ENCODE data around the gene KPNA6. TPM values are rescaled to one million over a fixed set of nuclear protein-coding genes. Genes with fewer than 3 reads are reported as not detected.

KPNA6 gene
- total and polyA plus RNA-seq, 9 of the 15 experiments (the other 6 are each of a cell fraction or from before 2014, with no cell fraction given) = 20.1 to 54.6 (median 32.2) TPM

GRCh38 chr1:32220746-32221580 lies 113.1 kb downstream of the KPNA6 start (continued):
- TF ChIP-seq HBP1 (CRISPR knock-in tag; IDR thresholded peaks at IDR 0.05) (no peak), MCM7 (IDR thresholded peaks at IDR 0.05) (no peak), ZNF707 (CRISPR knock-in tag; conservative IDR thresholded peaks at IDR 0.05) (no peak), SIN3B (IDR thresholded peaks at IDR 0.05; ENCODE audit: low read depth) (no peak), RBBP5 (IDR thresholded peaks at IDR 0.05; ENCODE audit: borderline replicate concordance, insufficient read depth, low read length, poor library complexity, severe bottlenecking) (no peak), ZNF217 (CRISPR knock-in tag; IDR thresholded peaks at IDR 0.05) (no peak), SMAD4 (CRISPR knock-in tag; conservative IDR thresholded peaks at IDR 0.05) (peak; percentile 50; the same call in 1 of the 2 replicates), ZNF507 (tag; conservative IDR thresholded peaks at IDR 0.05) (no peak), KLF1 (tag; IDR thresholded peaks at IDR 0.05) (no peak), ZNF184 (CRISPR knock-in tag; IDR thresholded peaks at IDR 0.05) (no peak), FOXA1 (IDR thresholded peaks at IDR 0.05; ENCODE audit: borderline replicate concordance) (no peak), MED1 (CRISPR knock-in tag; IDR thresholded peaks at IDR 0.05; ENCODE audit: borderline replicate concordance) (no peak), RBM15 (IDR thresholded peaks at IDR 0.05; ENCODE audit: insufficient read depth, low read length) (no peak), ZBTB17 (CRISPR knock-in tag; IDR thresholded peaks at IDR 0.05) (no peak)
- TF ChIP-seq, protein P1, sequence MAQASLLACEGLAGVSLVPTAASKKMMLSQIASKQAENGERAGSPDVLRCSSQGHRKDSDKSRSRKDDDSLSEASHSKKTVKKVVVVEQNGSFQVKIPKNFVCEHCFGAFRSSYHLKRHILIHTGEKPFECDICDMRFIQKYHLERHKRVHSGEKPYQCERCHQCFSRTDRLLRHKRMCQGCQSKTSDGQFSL (CRISPR knock-in tag; IDR thresholded peaks at IDR 0.05) = peak; percentile 68; the same call in 1 of the 2 replicates
- TF ChIP-seq, protein P1 (tag; IDR thresholded peaks at IDR 0.05) = no peak; a peak in 1 of 4 replicates
- TF ChIP-seq, protein P2, sequence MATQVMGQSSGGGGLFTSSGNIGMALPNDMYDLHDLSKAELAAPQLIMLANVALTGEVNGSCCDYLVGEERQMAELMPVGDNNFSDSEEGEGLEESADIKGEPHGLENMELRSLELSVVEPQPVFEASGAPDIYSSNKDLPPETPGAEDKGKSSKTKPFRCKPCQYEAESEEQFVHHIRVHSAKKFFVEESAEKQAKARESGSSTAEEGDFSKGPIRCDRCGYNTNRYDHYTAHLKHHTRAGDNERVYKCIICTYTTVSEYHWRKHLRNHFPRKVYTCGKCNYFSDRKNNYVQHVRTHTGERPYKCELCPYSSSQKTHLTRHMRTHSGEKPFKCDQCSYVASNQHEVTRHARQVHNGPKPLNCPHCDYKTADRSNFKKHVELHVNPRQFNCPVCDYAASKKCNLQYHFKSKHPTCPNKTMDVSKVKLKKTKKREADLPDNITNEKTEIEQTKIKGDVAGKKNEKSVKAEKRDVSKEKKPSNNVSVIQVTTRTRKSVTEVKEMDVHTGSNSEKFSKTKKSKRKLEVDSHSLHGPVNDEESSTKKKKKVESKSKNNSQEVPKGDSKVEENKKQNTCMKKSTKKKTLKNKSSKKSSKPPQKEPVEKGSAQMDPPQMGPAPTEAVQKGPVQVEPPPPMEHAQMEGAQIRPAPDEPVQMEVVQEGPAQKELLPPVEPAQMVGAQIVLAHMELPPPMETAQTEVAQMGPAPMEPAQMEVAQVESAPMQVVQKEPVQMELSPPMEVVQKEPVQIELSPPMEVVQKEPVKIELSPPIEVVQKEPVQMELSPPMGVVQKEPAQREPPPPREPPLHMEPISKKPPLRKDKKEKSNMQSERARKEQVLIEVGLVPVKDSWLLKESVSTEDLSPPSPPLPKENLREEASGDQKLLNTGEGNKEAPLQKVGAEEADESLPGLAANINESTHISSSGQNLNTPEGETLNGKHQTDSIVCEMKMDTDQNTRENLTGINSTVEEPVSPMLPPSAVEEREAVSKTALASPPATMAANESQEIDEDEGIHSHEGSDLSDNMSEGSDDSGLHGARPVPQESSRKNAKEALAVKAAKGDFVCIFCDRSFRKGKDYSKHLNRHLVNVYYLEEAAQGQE (IDR thresholded peaks at IDR 0.05; ENCODE audit: borderline replicate concordance) = no peak
- TF ChIP-seq, protein P2 (CRISPR knock-in tag; IDR thresholded peaks at IDR 0.05; ENCODE audit: low read depth) = no peak
